Amniotic stem cell (primary cell): Measurements from ENCODE around the gene NUSAP1.
"Not testable (repeated sequence)": the region's sequence is repeated elsewhere in the genome, so short reads cannot be mapped to it uniquely, and the experiment has no call there.

Experiments used
- DNase-seq: peaks from one replicate; lab custom pipeline; 2025; lab: John Stamatoyannopoulos, UW

NUSAP1 gene

GRCh38 chr15:41333026-41333562 lies 413 bp downstream of the NUSAP1 start:
- no peak for DNase-seq

GRCh38 chr15:41334293-41335120 lies 1.8 kb downstream of the NUSAP1 start:
- no peak for DNase-seq

GRCh38 chr15:41336549-41336948 lies 3.9 kb downstream of the NUSAP1 start:
- no peak for DNase-seq

GRCh38 chr15:41337047-41337446 lies 4.4 kb downstream of the NUSAP1 start:
- no peak for DNase-seq

- DNase-seq: no peak
Measured at GRCh38 chr15:41337631-41338522, 5.2 kb downstream of the NUSAP1 start.

- no peak for DNase-seq
Measured at GRCh38 chr15:41340189-41340695, 7.6 kb downstream of the NUSAP1 start.

- no peak for DNase-seq
Measured at GRCh38 chr15:41341519-41341918, 8.8 kb downstream of the NUSAP1 start.

- DNase-seq: no peak
Measured at GRCh38 chr15:41347236-41347635, 14.6 kb downstream of the NUSAP1 start.

- no peak for DNase-seq
Measured at GRCh38 chr15:41350057-41350717, 17.5 kb downstream of the NUSAP1 start.

- DNase-seq: no peak
Measured at GRCh38 chr15:41354371-41354770, 21.7 kb downstream of the NUSAP1 start.

- DNase-seq: no peak
Measured at GRCh38 chr15:41367418-41367817, 34.7 kb downstream of the NUSAP1 start.

- DNase-seq: no peak
Measured at GRCh38 chr15:41377978-41378377, 45.3 kb downstream of the NUSAP1 start.

- not testable (repeated sequence) for DNase-seq
Measured at GRCh38 chr15:41383974-41384749, 51.5 kb downstream of the NUSAP1 start.

GRCh38 chr15:41387646-41388045 lies 55.0 kb downstream of the NUSAP1 start:
- no peak for DNase-seq

GRCh38 chr15:41392659-41393058 lies 60.0 kb downstream of the NUSAP1 start:
- DNase-seq: no peak

GRCh38 chr15:41394924-41395323 lies 62.2 kb downstream of the NUSAP1 start:
- DNase-seq: no peak

- DNase-seq: no peak
Measured at GRCh38 chr15:41396111-41396510, 63.4 kb downstream of the NUSAP1 start.

GRCh38 chr15:41401904-41402267 lies 69.2 kb downstream of the NUSAP1 start:
- DNase-seq: no peak

GRCh38 chr15:41407341-41407740 lies 74.7 kb downstream of the NUSAP1 start:
- DNase-seq: no peak

GRCh38 chr15:41408234-41408641 lies 75.6 kb downstream of the NUSAP1 start:
- no peak for DNase-seq

- DNase-seq: no peak
Measured at GRCh38 chr15:41411031-41411430, 78.3 kb downstream of the NUSAP1 start.
